A673 (cell line): ENCODE measurements around the gene RAB39B. TPM values are rescaled to one million over a fixed set of nuclear protein-coding genes. Genes with fewer than 3 reads are reported as not detected.

Experiments used
- BruUV-seq: library from RNA; stranded (reverse); fragments of 400-500 nt; replicated peaks from 2 replicates; lab custom pipeline; 2021; lab: Mats Ljungman, UMichigan
- CTCF ChIA-PET: fragments of 300-600 bp; sonication (Branson Sonifier 250); formaldehyde crosslinking; loops from one replicate; lab custom pipeline; 2022; ENCODE audit warnings: antibody characterized with exemption; lab: Charles Lee
- POLR2A ChIA-PET: fragments of 300-600 bp; sonication (Branson Sonifier 250); formaldehyde crosslinking; loops from one replicate; lab custom pipeline; 2022; ENCODE audit warnings: antibody characterized with exemption; ENCODE audit not compliant: low non-redundant PET; lab: Charles Lee
- DNase-seq: peaks from one replicate; pipeline ENCODE4 v3.0.0-alpha.2; 2015; ENCODE audit warnings: low spot score
- H3K27ac ChIP-seq: fragments of 200-600 bp; sonication (generic); 2 replicates; pipeline ENCODE4 v1.5.1; 2016; ENCODE audit warnings: mixed run types, low read depth, mild to moderate bottlenecking, mixed read lengths, antibody characterized with exemption, low read length; ENCODE audit not compliant: poor library complexity, severe bottlenecking
- H3K27me3 ChIP-seq: fragments of 200-600 bp; sonication (generic); replicated peaks from 2 replicates; pipeline ENCODE4 v1.6.1; 2017; ENCODE audit warnings: mixed run types, low read depth, mild to moderate bottlenecking, mixed read lengths, antibody characterized with exemption, low read length; ENCODE audit not compliant: insufficient read depth, poor library complexity
- H3K36me3 ChIP-seq: fragments of 200-600 bp; sonication (generic); 2 replicates; pipeline ENCODE4 v1.6.1; 2016; ENCODE audit warnings: mixed run types, mild to moderate bottlenecking, mixed read lengths, antibody characterized with exemption, low read length; ENCODE audit not compliant: insufficient read depth, poor library complexity, severe bottlenecking
- H3K4me1 ChIP-seq: fragments of 200-600 bp; sonication (generic); 2 replicates; pipeline ENCODE4 v1.6.1; 2017; ENCODE audit warnings: mixed run types, mild to moderate bottlenecking, mixed read lengths, antibody characterized with exemption, low read length; ENCODE audit not compliant: insufficient read depth, poor library complexity, severe bottlenecking
- H3K4me3 ChIP-seq: fragments of 200-600 bp; sonication (generic); 2 replicates; pipeline ENCODE4 v1.5.1; 2016; ENCODE audit warnings: low read depth, mixed run types, mild to moderate bottlenecking, mixed read lengths, low read length; ENCODE audit not compliant: poor library complexity, severe bottlenecking
- H3K9me3 ChIP-seq: fragments of 200-600 bp; sonication (generic); 2 replicates; pipeline ENCODE4 v1.6.1; 2016; ENCODE audit warnings: mixed run types, low read depth, mild to moderate bottlenecking, mixed read lengths, antibody characterized with exemption, low read length; ENCODE audit not compliant: poor library complexity, severe bottlenecking
- EZH2 ChIP-seq: fragments of 200-600 bp; sonication (generic); IDR thresholded peaks from 2 replicates; pipeline ENCODE4 v1.6.1; 2017; ENCODE audit warnings: borderline replicate concordance, low read depth, mild to moderate bottlenecking, mixed read lengths, antibody characterized with exemption, low read length; ENCODE audit not compliant: poor library complexity, severe bottlenecking
- intact Hi-C: fragments of 100-400 bp; cut with micrococcal nuclease; formaldehyde crosslinking; loops from one replicate; pipeline ENCODE4 v1.10.0; 2022; ENCODE audit not compliant: unreplicated experiment
- total RNA-seq: library from RNA; stranded (reverse); gene quantifications from 2 replicates; pipeline ENCODE4 v1.2.3, GENCODE V29; 2021
- TF ChIP-seq, protein P1 (sequence below): fragments of 300-800, 200-600 bp; sonication (generic); conservative IDR thresholded peaks from 2 replicates; pipeline ENCODE4 v1.5.1; 2017; ENCODE audit warnings: low read depth, mild to moderate bottlenecking, antibody characterized with exemption, low read length, moderate library complexity, mixed read lengths

RAB39B gene
- total RNA-seq, 1 experiment from 2014 or later: 0.43 TPM

DNA sequence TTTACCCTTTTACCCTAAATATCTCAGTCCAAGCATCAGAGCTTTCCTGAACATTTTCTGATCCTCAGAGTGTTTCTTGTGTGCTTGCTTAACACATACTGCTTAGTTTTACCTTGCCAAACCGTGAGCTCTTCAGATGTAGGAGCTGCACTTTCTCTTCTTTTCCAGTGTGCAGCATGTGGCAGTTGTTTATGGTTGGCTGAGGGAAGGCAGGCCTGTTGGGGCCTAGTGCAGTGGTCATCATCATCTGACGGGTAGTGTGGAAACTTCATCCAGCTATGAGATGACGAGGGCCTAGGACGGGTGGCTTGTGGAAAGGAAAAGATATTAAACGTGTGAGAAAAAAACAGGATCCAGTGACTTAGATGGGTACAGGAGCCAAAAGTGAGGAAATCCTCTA lies 26.6 kb downstream of the RAB39B start:
- no peak overlapping the region for H3K27ac ChIP-seq
- H3K27me3 ChIP-seq: no peaks in the 10 kb centered on the region
- no TSS peak for BruUV-seq
- no peaks in the 10 kb centered on the region for H3K4me1 ChIP-seq
- no peak overlapping the region for H3K4me3 ChIP-seq
- no peak for TF ChIP-seq EZH2
- TF ChIP-seq, protein P1, sequence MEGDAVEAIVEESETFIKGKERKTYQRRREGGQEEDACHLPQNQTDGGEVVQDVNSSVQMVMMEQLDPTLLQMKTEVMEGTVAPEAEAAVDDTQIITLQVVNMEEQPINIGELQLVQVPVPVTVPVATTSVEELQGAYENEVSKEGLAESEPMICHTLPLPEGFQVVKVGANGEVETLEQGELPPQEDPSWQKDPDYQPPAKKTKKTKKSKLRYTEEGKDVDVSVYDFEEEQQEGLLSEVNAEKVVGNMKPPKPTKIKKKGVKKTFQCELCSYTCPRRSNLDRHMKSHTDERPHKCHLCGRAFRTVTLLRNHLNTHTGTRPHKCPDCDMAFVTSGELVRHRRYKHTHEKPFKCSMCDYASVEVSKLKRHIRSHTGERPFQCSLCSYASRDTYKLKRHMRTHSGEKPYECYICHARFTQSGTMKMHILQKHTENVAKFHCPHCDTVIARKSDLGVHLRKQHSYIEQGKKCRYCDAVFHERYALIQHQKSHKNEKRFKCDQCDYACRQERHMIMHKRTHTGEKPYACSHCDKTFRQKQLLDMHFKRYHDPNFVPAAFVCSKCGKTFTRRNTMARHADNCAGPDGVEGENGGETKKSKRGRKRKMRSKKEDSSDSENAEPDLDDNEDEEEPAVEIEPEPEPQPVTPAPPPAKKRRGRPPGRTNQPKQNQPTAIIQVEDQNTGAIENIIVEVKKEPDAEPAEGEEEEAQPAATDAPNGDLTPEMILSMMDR: no peak
- H3K9me3 ChIP-seq: no peaks in the 10 kb centered on the region
- intact Hi-C loops: no loop called here
- DNase-seq: no peak
- POLR2A ChIA-PET: no interaction called here
- CTCF ChIA-PET: interaction anchor here (1.1 kb wide), 1 partner anchor 22 kb away, joined by 3 read pairs; no protein-coding TSS in a partner anchor
- H3K36me3 ChIP-seq: peaks cover 43% of the 10 kb centered on the region

DNA sequence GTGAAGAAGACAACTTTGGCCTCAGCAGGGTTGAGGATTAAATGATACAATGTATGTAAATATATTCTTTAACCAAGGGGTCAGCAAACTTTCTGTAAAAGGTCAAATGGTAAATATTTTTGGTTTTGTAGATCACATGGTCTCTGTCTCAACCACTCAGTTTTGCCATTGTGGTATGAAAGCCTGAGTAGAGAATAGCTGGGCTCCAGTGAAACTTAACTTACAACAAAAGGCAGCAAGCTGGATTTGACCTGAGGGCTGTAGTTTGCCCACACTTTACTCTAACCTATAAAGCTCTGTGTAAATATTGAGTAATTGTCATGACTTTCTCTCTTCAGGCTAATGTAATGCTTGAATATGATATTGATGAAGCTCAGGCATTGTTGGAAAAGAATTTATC lies 28.4 kb downstream of the RAB39B start:
- no peaks in the 10 kb centered on the region for H3K27me3 ChIP-seq
- POLR2A ChIA-PET: no interaction called here
- H3K27ac ChIP-seq: no peak overlapping the region
- no peaks in the 10 kb centered on the region for H3K4me1 ChIP-seq
- no peak overlapping the region for H3K4me3 ChIP-seq
- BruUV-seq: no TSS peak
- no peak for DNase-seq
- no peak for TF ChIP-seq EZH2
- TF ChIP-seq, protein P1: no peak
- intact Hi-C loops: no loop called here
- CTCF ChIA-PET: no interaction called here
- H3K36me3 ChIP-seq: peaks cover 47% of the 10 kb centered on the region
- no peaks in the 10 kb centered on the region for H3K9me3 ChIP-seq

DNA sequence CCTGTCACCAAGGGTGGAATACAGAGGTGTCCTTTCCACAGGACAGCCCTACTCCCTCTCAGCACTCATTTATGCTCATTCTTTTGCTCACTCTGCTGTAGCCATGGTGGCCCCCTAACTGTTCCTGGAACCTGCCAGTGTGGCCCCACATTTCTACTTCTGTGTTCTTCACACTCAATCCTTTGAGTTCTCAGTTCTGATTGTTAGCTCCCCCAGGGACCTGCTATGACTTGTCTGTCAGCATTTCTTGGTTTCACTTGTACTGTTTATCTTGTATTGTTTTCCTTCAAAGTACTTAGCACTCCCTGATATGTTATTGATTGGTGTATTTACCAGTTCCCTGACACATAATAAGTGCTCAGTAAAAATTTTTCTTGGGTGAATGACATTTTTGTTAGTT lies 33.1 kb downstream of the RAB39B start:
- POLR2A ChIA-PET: no interaction called here
- no TSS peak for BruUV-seq

More for the DNA sequence above, 33.1 kb downstream of the RAB39B start:
- Histone ChIP-seq H3K4me1 (no peaks in the 10 kb centered on the region), H3K36me3 (peaks cover 27% of the 10 kb centered on the region), H3K27me3 (no peaks in the 10 kb centered on the region), H3K9me3 (no peaks in the 10 kb centered on the region), H3K27ac (no peak overlapping the region), H3K4me3 (no peak overlapping the region)
- TF ChIP-seq, protein P1: no peak
- CTCF ChIA-PET: no interaction called here
- intact Hi-C loops: no loop called here
- DNase-seq: no peak
